Right cardiac atrium (tissue), 5 donors: Measurements from ENCODE around the gene DDX27. TPM values are rescaled to one million over a fixed set of nuclear protein-coding genes. Genes with fewer than 3 reads are reported as not detected.

Experiments
- ATAC-seq, 2 donors: fragments of 200-7000 bp; cut with Tn5 transposase; one replicate each; pipeline versions ENCODE4 v1.8.0 to v1.9.1; 2020; ENCODE audit warnings: moderate library complexity in 2 of 2, mild to moderate bottlenecking in 1 of 2
- DNase-seq, 3 donors: peaks; one replicate each; pipeline ENCODE4 v3.0.0-alpha.2; 2020
- H3K27ac ChIP-seq: one replicate; pipeline ENCODE4 v1.5.1; 2013; ENCODE audit warnings: mild to moderate bottlenecking, low read length, control low read depth, moderate library complexity
- H3K27me3 ChIP-seq: one replicate; pipeline ENCODE4 v1.6.1; 2013; ENCODE audit not compliant: control insufficient read depth, insufficient read depth
- H3K4me1 ChIP-seq: one replicate; pipeline ENCODE4 v1.6.1; 2013; ENCODE audit warnings: low read length; ENCODE audit not compliant: control insufficient read depth, insufficient read depth
- H3K4me3 ChIP-seq: one replicate; pipeline ENCODE4 v1.5.1; 2013; ENCODE audit warnings: low read length, control low read depth
- H3K9me3 ChIP-seq: one replicate; pipeline ENCODE4 v1.6.1; 2013; ENCODE audit warnings: low read length; ENCODE audit not compliant: control insufficient read depth
- whole genome bisulfite sequencing: extraction: QIAGEN DNeasy Blood & Tissue Kit; methylation state at CpG from one replicate; pipeline ENCODE4 v1.1.7; 2013; 5-methylcytosine and 5-hydroxymethylcytosine counted together
- intact Hi-C, 4 donors: fragments of 100-400 bp; cut with DNase I; formaldehyde crosslinking; loops; one replicate each; pipeline versions ENCODE4 v1.11.0 to v1.14.0; 2022 to 2023
- polyA plus RNA-seq: library from polyadenylated mRNA; stranded (reverse); fragments of 200-250 nt; gene quantifications from one replicate; pipeline ENCODE4 v1.2.3, GENCODE V29; 2013
- total RNA-seq, 4 donors: library from RNA; stranded (reverse); fragmentation: NEBNext Ultra II Directional; extraction: Animal tissue kit (Norgen Biotek cat#: 25700); gene quantifications; one replicate each; pipeline ENCODE4 v1.2.1, GENCODE V29; 2021
- donor health status: healthy with polysubstance abuse.
- donor health status: DM: no; HTN: yes; CAD: no.
- donor health status: DM: no; HTN: no; CAD: no.
- donor health status: DM: no; HTN: yes; CAD: no; lungs with severe emphysema.
- donor health status: DM: yes; HTN: yes; CAD: no.

DDX27 gene
- total and polyA plus RNA-seq, 5 donors = 13.0 to 17.5 (median 16.4) TPM

DNA sequence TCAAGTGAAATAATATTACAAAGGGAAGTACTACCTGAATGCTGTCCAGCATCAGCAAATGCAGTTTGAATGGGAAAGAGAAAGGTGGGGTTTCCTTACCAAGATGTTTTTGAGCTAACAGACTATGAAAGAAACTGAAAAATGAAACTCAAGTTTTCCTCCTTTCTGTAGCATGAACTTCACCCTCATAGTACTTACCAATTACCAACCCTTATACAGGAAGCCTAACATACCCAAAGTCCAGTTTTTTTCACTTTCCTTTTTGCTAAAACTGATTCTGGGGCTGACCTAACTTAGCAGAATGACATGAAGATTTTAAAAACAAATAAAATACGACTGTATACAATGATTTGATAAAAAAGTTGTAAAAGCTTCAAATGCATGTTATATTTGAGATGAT, 53.4 kb downstream of the DDX27 start:
- no peak overlapping the region for H3K27ac ChIP-seq
- no peaks in the 10 kb centered on the region for H3K27me3 ChIP-seq
- DNase-seq (no peak), ATAC-seq (no peak)
- H3K4me3 ChIP-seq = no peak overlapping the region
- WGBS = 67% methylated on average over 1 of the region's 1 CpG
- intact Hi-C loops = no loop called here
- H3K4me1 ChIP-seq = peaks cover 11% of the 10 kb centered on the region
- H3K9me3 ChIP-seq = no peaks in the 10 kb centered on the region

DNA sequence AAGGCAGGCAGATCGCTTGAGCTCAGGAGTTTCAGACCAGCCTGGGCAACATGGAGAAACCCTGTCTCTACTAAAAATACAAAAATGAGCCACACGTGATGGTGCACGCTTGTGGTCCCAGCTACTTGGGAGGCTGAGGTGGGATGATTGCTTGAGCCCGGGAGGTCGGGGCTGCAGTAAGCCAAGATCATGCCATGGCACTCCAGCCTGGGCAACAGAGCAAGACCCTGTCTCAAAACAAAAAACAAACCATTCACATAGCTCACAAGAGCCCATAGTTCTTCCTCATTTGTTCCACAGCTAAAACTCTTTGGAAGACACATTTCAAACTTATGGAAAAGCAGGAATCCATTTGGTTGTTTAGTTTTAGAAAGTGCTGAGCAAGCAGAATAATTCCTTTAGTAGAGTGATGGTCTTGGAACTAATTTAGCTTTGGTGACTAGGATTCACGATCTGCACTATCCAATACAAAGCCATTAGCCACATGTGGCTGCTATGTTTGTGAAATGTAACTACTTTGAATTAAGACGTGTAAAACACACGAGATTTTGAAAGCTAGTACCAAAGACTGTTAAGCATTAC, 54.6 kb downstream of the DDX27 start:
- Histone ChIP-seq H3K9me3 (no peaks in the 10 kb centered on the region), H3K27me3 (no peaks in the 10 kb centered on the region), H3K4me1 (peaks cover 11% of the 10 kb centered on the region), H3K4me3 (no peak overlapping the region), H3K27ac (no peak overlapping the region)
- DNase-seq = no peak
- intact Hi-C loops = no loop called here
- 94% methylated on average over 8 of the region's 8 CpGs for WGBS
- no peak for ATAC-seq

DNA sequence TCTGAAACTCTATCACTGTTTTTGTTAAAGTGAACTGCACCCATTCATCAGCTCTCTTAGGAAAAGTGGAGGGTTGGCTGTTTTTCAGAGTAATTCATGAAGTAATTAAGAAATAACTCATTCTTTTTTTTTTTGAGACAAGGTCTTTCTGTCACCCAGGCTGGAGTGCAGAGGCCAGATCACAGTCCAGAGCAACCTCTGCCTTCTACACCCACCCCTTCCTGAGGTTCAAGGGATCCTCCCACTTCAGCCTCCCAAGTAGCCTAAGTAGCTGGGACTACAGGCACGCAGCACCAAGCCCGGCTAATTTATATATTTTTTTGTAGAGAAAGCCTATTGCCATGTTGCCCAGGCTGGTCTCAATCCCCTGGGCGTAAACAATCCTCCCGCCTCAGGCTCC, 56.0 kb downstream of the DDX27 start:
- Histone ChIP-seq H3K4me1 (peaks cover 12% of the 10 kb centered on the region), H3K4me3 (no peak overlapping the region), H3K27ac (no peak overlapping the region), H3K27me3 (no peaks in the 10 kb centered on the region), H3K9me3 (no peaks in the 10 kb centered on the region)
- WGBS = 89% methylated on average over 4 of the region's 4 CpGs
- DNase-seq (no peak), ATAC-seq (no peak)
- intact Hi-C loops = no loop called here

DNA sequence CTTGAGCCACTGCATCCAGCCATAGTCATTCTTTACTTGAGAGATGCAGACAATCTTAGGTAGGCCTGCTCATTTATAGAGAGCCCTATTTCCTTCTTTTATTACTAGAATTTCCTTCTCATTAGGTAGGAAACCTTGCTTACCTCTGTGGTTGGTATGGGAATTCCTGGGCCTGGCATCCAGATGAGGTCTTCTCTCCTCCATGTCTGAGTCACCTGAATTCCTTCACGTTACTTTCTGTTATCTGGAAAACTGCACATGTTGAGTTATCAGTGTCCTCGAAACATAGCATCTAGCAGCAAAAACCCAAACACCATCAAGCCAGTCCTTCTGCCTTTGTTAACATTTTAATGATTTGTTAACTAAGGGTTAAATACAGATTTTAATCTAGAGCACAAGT, 56.4 kb downstream of the DDX27 start:
- WGBS = 39% methylated on average over 2 of the region's 2 CpGs
- intact Hi-C loops = no loop called here
- DNase-seq = no peak
- Histone ChIP-seq H3K4me1 (peaks cover 10% of the 10 kb centered on the region), H3K9me3 (no peaks in the 10 kb centered on the region), H3K27ac (no peak overlapping the region), H3K27me3 (no peaks in the 10 kb centered on the region), H3K4me3 (no peak overlapping the region)
- ATAC-seq = no peak

DNA sequence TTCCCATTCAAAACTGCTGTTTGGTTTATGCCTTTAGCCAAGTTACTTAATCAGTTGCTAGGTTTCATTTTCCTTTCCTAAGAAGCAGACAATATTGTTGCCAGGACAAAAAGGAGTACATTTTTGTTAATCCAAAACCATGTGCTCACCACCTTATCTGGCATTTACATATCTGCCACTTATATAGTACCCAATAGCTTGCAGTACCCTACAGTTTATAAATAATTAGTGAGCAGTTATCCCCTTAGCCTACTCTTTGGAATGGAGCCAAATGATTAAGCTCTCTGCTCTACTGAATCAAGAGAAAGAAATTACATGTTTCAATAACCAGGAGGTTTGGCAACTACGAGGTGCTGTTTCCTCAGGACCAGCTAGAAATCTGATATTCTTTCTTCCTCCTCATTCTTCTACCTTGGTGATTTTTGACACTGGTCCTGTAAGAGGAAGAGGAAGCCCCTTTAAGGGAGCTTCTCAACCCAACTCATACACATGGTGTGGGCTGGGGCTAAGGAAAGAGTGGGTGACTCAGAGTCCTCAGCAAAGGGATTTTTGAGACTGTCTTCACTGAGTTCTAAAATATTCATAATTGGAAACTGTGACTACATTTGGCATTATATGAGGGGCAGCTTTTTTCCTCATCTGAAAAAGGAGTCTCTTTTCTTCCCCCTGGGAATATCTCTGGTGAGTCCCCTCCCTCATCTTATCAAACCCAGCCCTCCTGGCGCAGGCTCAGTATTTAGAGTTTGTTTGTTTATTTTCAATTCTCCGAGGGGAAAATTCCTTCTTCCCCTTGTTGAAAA, 57.1 kb downstream of the DDX27 start:
- DNase-seq = peak; percentile 45 to 65 (median 58)
- Histone ChIP-seq H3K4me3 (peak overlapping the region; percentile 87), H3K4me1 (peaks cover 6% of the 10 kb centered on the region), H3K27ac (peak overlapping the region; percentile 70), H3K27me3 (no peaks in the 10 kb centered on the region), H3K9me3 (peaks cover 4% of the 10 kb centered on the region)
- 13% methylated on average over 3 of the region's 3 CpGs for WGBS
- ATAC-seq = peak in 1 of 2 donors; percentile 15
- intact Hi-C loops = no loop called here

DNA sequence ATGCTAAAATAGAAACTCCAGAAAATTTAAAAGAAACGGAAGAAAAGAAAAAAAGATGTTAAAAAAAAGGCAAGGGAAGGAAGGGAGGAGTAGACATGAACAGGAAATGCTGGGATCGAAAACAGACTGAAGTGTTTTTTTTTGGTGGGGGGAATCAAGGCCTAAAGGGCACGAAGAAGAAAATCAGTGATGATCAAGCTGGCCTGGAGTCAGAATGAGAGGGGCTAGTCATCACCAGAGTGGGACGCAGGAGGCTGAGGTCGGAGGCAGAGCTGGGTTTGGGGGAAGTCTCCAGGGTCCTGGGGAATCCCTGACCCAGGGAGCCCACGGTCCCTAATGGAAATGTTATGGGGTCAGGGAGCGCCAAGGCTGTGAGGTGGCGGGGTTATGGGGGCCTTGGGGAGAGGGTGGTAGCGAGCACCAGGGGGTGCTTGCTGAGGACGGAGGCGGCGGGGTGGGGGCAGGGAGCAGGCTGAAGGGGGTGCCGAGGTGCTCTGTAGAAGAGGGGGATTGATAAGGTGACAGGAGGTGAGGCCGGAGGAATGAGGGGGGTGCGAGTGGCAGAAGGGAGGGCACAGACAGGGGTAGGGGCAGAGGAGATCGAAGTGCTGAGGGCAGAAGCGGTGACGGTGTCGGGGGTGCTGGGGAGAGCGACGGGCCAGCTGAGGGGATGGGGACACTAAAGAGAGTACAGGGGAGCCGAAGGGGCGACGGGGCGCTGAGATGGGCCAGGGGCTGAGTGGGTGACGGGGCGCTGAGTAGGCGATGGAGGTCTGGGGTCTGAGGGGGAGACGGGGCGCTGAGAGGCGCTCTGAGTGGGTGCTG, 58.0 kb downstream of the DDX27 start:
- DNase-seq (peak; percentile 49 to 79 (median 68)), ATAC-seq (peak; percentile 1 to 22)
- H3K4me3 ChIP-seq = peak overlapping the region; percentile 87
- no peaks in the 10 kb centered on the region for H3K27me3 ChIP-seq
- intact Hi-C loops = no loop called here
- H3K27ac ChIP-seq = peak overlapping the region; percentile 98
- WGBS = 3% methylated on average over 31 of the region's 31 CpGs
- H3K4me1 ChIP-seq = peaks cover 9% of the 10 kb centered on the region
- H3K9me3 ChIP-seq = peaks cover 4% of the 10 kb centered on the region

DNA sequence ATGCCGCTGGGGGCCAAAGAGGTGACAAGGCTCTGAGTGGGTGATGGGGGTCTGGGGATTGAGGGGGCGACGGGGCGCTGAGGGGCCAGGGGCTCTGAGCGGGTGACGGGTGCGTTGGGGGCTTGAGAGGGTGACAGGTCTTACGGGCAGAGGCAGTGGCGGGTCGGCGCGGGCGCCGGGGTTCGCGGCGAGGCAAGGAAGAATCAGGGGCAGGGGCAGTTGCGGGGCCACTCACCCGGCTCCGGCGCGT, 58.5 kb downstream of the DDX27 start:
- Histone ChIP-seq H3K9me3 (peaks cover 4% of the 10 kb centered on the region), H3K4me1 (peaks cover 10% of the 10 kb centered on the region), H3K27ac (peak overlapping the region; percentile 98), H3K4me3 (peak overlapping the region; percentile 87), H3K27me3 (no peaks in the 10 kb centered on the region)
- no peak for ATAC-seq
- DNase-seq = no peak
- WGBS = under 1% methylated on average over 22 of the region's 22 CpGs
- intact Hi-C loops = no loop called here

DNA sequence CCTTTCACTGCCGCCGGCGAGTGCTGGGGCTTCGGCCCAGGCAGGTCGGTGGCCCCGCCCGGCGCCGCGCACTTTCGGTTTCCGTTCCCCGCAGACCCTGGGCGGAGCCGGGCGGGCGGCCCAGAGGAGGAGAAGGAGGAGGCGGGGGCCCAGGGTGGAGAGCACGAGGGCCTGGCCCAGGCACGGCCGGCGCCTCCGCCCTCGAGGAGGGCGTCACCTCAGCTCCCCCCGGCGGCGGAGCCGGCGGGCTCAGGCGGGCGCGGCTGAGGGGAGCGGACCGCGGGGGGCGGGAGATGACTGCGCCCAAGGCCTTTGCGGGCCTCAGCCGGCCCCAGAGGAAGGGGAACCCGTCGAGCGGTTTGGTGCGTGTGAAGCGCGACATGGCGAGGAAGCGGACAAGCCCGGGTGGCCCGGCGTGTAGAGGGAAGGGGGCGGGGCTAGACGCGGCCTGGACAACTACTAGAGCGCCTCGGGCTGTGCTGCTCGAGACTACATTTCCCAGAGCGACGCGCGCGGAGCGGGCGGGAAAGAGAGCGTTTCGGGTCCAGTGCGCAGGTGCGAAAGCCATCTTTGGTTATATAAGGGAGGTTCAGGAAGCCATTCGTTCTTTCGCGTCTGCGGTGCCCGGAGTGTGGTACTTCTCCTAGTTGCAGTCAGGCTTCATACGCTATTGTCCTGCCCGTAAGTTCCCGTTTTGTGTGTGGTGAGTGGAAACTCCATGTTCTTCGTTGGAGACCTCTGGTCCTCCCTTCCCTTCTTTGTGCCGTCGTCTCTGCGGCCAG, 59.0 kb downstream of the DDX27 start, which contains the start of gene ZNFX1:
TSS of gene ZNFX1 (minus strand) at position 22 of the 782 bp plus-strand sequence. CDS start 2,218 bp downstream, outside the sequence.
- intact Hi-C loops = no loop called here
- peak; percentile 96 to 98 for ATAC-seq

DNA sequence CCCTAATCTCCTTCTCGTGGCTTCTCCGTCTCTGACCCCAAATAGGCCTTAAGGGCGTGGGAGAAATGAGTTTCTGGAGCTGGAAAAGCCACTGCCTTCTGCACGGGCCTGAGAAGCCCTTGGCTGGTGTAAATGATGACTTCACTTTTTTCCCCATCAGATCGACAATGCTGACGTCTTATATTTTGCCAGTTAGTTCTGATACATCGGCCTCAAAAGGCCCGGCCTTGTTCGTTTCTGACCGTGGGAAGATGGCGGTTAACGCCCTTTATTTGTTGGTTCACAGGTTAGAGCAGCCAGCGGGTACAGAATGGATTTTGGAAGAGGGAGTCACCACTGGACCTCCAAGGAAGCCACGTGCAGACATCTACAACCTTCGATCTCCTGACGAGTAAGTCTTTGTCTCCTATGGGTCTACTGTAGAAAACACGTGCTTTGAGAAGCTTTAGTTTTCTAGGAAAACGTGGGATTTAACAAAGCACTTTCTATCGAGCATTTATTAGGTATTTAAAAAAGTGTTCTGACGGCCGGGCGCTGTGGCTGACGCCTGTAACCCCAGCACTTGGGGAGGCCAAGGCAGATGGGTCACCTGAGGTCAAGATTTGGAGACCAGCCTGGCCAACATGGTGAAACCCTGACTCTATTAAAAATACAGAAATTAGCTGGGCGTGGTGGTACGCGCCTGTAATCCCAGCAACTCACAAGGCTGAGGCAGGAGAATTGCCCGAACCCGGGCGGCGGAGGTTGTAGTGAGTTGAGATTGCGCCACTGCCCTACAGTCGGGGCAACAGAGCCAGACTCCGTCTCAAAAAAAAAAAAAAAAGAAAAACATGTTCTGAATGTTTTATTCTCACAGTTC, 59.8 kb downstream of the DDX27 start:
- peak in 1 of 2 donors; percentile 2 for ATAC-seq

More for the DNA sequence above, 59.0 kb downstream of the DDX27 start, which contains the start of gene ZNFX1:
- Histone ChIP-seq H3K4me3 (peak within 1 kb of the TSS; percentile 87), H3K4me1 (peaks cover 10% of the 10 kb centered on the region), H3K27me3 (no peaks in the 10 kb centered on the region), H3K27ac (peak within 1 kb of the TSS; percentile 98), H3K9me3 (peaks cover 4% of the 10 kb centered on the region)
- WGBS = under 1% methylated on average over 80 of the region's 80 CpGs
- DNase-seq = peak; percentile 99 to 100 (median 100)

More for the DNA sequence above, 59.8 kb downstream of the DDX27 start:
- DNase-seq = peak; percentile 23 to 58 (median 48)
- Histone ChIP-seq H3K9me3 (peaks cover 4% of the 10 kb centered on the region), H3K27ac (peak overlapping the region; percentile 89), H3K4me3 (peak overlapping the region; percentile 80), H3K4me1 (peaks cover 10% of the 10 kb centered on the region), H3K27me3 (no peaks in the 10 kb centered on the region)
- 17% methylated on average over 33 of the region's 33 CpGs for WGBS
- intact Hi-C loops = no loop called here
